Measurements from ENCODE around the gene CDO1. TPM values are rescaled to one million over a fixed set of nuclear protein-coding genes. Genes with fewer than 3 reads are reported as not detected.
A peak's percentile ranks its signal among the peaks of the same experiment; 100 is the strongest.

CDO1 gene
- total RNA-seq, 1 donor from 2014 or later = 36.0 TPM

DNA sequence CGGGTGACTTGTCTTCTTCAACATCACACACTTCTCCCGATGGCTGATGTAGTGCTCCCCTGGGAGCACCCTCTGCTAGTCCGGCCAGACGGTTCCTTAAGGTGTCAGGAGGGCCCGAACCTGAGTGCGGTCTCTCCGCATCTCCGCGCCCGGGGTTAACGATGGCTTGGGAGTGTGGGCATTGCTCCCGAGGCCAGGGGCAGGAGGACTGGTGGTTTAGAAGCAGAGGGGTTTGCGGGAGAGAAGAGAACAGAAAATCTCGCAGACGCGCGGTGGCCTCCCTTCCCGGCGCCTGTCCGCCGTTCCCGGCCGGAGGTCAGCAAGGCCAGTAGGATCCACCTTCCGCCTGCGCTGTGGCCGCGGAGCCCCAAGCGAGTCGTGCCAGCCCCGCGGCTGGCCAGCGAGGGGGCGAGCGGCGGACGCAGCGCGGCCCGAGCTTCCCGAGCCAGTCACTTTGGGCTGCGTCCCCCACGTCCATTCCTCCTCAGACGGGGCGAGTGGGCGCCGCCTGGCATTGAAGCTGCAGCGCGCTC, 700 bp downstream of the CDO1 start:
- no peaks in the 10 kb centered on the region for H3K9me3 ChIP-seq
- peak overlapping the region; percentile 56 to 89 for H3K4me3 ChIP-seq
- H3K27me3 ChIP-seq = no peaks in the 10 kb centered on the region
- TF ChIP-seq, protein P1, sequence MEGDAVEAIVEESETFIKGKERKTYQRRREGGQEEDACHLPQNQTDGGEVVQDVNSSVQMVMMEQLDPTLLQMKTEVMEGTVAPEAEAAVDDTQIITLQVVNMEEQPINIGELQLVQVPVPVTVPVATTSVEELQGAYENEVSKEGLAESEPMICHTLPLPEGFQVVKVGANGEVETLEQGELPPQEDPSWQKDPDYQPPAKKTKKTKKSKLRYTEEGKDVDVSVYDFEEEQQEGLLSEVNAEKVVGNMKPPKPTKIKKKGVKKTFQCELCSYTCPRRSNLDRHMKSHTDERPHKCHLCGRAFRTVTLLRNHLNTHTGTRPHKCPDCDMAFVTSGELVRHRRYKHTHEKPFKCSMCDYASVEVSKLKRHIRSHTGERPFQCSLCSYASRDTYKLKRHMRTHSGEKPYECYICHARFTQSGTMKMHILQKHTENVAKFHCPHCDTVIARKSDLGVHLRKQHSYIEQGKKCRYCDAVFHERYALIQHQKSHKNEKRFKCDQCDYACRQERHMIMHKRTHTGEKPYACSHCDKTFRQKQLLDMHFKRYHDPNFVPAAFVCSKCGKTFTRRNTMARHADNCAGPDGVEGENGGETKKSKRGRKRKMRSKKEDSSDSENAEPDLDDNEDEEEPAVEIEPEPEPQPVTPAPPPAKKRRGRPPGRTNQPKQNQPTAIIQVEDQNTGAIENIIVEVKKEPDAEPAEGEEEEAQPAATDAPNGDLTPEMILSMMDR (IDR thresholded peaks at IDR 0.05) = no peak
- intact Hi-C loops (cut with DNase I) = loop anchor here (2.0 to 5.0 kb wide), 3 partner anchors 23 to 128 kb away; no protein-coding TSS in a partner anchor
- H3K4me1 ChIP-seq = peaks cover 0 to 3% of the 10 kb centered on the region in 2 donors
- H3K27ac ChIP-seq = peak overlapping the region; percentile 85 to 88
- DNase-seq (ENCODE audit: low spot score in 2 of 2) = no peak
- H3K36me3 ChIP-seq = no peaks in the 10 kb centered on the region

DNA sequence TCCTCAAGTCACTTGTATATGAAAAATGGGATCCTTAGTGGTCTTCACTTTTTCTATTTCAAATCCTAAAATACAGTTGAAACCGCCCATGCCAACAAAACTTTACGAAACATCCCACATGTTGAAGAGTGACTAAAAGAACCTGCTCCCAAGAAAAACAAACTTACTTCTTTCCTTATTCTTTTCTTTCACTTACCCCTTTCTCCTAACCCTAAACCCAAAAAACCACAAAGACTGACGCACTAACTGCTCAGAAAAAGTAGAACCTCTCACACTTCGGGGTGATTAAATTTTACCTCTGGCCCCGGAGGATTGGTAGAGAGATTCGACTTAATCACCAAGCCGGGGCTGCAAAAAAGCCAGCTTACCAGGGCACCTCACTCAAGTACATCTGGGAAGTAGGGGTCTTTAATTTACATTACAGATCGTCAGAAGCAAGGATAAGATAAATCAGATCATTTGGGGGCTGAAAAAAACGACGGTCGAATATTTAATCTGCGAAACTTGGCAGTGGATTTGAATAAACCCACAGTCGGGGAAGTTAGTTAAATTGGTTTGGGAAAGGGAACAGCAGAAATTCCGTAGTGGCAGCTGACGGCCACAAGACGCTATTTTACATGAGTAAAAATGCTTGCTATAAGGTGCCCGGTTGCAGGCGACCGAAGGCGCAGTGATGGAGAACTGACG, 1.3 kb downstream of the CDO1 start:
- intact Hi-C loops (cut with DNase I) = loop anchor here (5.0 kb wide), 2 partner anchors 93 to 128 kb away; no protein-coding TSS in a partner anchor
- no peaks in the 10 kb centered on the region for H3K9me3 ChIP-seq

DNA sequence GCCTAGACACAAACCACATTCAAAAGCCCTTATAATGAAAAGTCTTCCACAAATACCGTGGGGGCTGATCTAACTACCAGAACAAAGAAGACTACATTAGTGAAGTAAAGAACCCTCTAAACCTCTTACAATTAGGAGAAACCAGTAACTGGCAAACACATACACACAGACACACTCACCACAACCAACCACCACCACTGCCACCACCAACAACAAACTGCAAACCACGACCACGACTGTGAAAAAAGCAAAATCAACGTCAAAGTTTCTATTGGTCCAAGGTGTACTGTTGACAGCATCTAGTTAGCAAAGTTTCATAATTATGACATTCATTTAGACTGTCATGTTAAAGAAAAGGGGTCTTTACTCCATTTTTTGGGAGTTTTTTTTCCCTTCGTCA, 2.7 kb downstream of the CDO1 start:
- H3K4me3 ChIP-seq = peak overlapping the region; percentile 56 to 89
- no peak overlapping the region for H3K27ac ChIP-seq
- H3K36me3 ChIP-seq = no peaks in the 10 kb centered on the region
- H3K9me3 ChIP-seq = no peaks in the 10 kb centered on the region
- no peak for DNase-seq (ENCODE audit: low spot score in 2 of 2)
- peaks cover 0 to 3% of the 10 kb centered on the region in 2 donors for H3K4me1 ChIP-seq
- intact Hi-C loops (cut with DNase I) = no loop called here
- TF ChIP-seq, protein P1 (IDR thresholded peaks at IDR 0.05) = no peak
- no peaks in the 10 kb centered on the region for H3K27me3 ChIP-seq

More for the DNA sequence above, 1.3 kb downstream of the CDO1 start:
- no peak for DNase-seq (ENCODE audit: low spot score in 2 of 2)
- Histone ChIP-seq H3K27ac (peak overlapping the region; percentile 85 to 88), H3K36me3 (no peaks in the 10 kb centered on the region), H3K4me1 (peaks cover 0 to 3% of the 10 kb centered on the region in 2 donors), H3K4me3 (peak overlapping the region; percentile 56 to 89), H3K27me3 (no peaks in the 10 kb centered on the region)
- TF ChIP-seq, protein P1 (IDR thresholded peaks at IDR 0.05) = no peak

DNA sequence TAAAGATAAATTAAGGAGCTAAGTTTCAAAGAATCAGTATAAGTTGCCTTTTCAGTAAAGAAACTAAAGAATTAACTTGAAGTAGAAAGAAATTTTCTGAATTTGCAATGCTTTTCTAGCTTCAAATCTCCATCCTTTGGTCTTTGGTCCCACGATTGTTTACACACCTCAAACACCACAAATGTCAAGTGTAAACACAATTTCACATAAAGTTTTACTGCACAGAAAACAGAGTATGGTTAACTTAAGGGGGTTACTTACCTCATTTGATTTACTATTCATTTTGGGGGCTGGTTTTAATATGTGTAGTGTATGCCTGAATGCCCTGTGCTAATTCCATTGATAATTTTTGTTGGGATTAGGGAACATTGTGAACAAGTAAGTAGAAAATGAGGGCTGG, 4.1 kb downstream of the CDO1 start:
- Histone ChIP-seq H3K36me3 (no peaks in the 10 kb centered on the region), H3K27ac (no peak overlapping the region), H3K4me1 (peaks cover 0 to 3% of the 10 kb centered on the region in 2 donors), H3K27me3 (no peaks in the 10 kb centered on the region), H3K4me3 (no peak overlapping the region), H3K9me3 (no peaks in the 10 kb centered on the region)
- intact Hi-C loops (cut with DNase I) = no loop called here
- no peak for DNase-seq (ENCODE audit: low spot score in 2 of 2)
- TF ChIP-seq, protein P1 (IDR thresholded peaks at IDR 0.05) = no peak

DNA sequence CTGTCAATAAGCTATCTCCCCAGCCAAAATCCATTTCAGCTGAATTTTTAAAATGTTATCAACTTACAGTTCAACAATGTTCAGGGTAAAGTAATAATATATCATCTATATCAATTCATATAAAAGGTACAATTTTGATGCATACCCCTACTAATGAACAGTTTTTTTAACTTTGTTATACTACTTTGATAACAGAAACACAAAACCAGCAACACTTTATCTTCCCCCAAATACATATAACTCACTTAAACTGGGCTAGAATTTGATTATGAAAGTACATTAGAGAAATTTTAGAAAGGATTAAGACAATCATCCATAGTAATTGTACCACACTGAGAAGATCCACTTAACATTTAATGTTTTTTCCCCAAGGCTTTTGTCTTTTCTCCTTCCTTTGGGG, 5.1 kb downstream of the CDO1 start:
- Histone ChIP-seq H3K4me1 (no peaks in the 10 kb centered on the region), H3K36me3 (peaks cover 0 to 5% of the 10 kb centered on the region in 2 donors), H3K27ac (no peak overlapping the region), H3K4me3 (no peak overlapping the region), H3K9me3 (no peaks in the 10 kb centered on the region), H3K27me3 (no peaks in the 10 kb centered on the region)
- intact Hi-C loops (cut with DNase I) = no loop called here
- TF ChIP-seq, protein P1 (IDR thresholded peaks at IDR 0.05) = no peak
- no peak for DNase-seq (ENCODE audit: low spot score in 2 of 2)
